ACC112 (cell line): ENCODE results near the gene CHCHD1.
"Not testable (repeated sequence)": the region's sequence is repeated elsewhere in the genome, so short reads cannot be mapped to it uniquely, and the experiment has no call there.

ENCODE experiments used
- H2AFZ ChIP-seq: fragments of 200-600 bp; sonication (generic); one replicate; pipeline ENCODE4 v1.6.0; 2017; ENCODE audit warnings: antibody characterized with exemption, low read length; ENCODE audit not compliant: unreplicated experiment
- H3K27ac ChIP-seq: fragments of 200-600 bp; sonication (generic); 2 replicates; pipeline ENCODE4 v1.5.1; 2014; ENCODE audit warnings: low read depth, mild to moderate bottlenecking, antibody characterized with exemption, low read length, moderate library complexity
- H3K27me3 ChIP-seq: fragments of 200-600 bp; sonication (generic); 2 replicates; pipeline ENCODE4 v1.6.1; 2014; ENCODE audit warnings: mild to moderate bottlenecking, antibody characterized with exemption, low read length, moderate library complexity, mixed read lengths; ENCODE audit not compliant: insufficient read depth
- H3K36me3 ChIP-seq: fragments of 200-600 bp; sonication (generic); 2 replicates; pipeline ENCODE4 v1.6.1; 2016; ENCODE audit warnings: mild to moderate bottlenecking, antibody characterized with exemption, low read length, moderate library complexity, mixed read lengths; ENCODE audit not compliant: insufficient read depth
- H3K4me1 ChIP-seq: fragments of 200-600 bp; sonication (generic); one replicate; pipeline ENCODE4 v1.6.1; 2016; ENCODE audit warnings: low read length, mixed read lengths; ENCODE audit not compliant: insufficient read depth, unreplicated experiment, control insufficient read depth
- H3K4me3 ChIP-seq: fragments of 200-600 bp; sonication (generic); 2 replicates; pipeline ENCODE4 v1.5.1; 2014; ENCODE audit warnings: mild to moderate bottlenecking, low read depth, low read length
- H3K79me2 ChIP-seq: fragments of 200-600 bp; sonication (generic); one replicate; pipeline ENCODE4 v1.6.0; 2016; ENCODE audit warnings: low read length; ENCODE audit not compliant: control insufficient read depth, unreplicated experiment, insufficient read depth

The CHCHD1 gene

GRCh38 chr10:73824146-73824725 lies 42.4 kb downstream of the CHCHD1 start:
- H3K79me2 ChIP-seq, result no peaks in the 10 kb centered on the region
- peaks cover 16% of the 10 kb centered on the region for H3K4me1 ChIP-seq
- no peak overlapping the region for H3K27ac ChIP-seq
- H3K4me3 ChIP-seq, result no peak overlapping the region
- H3K27me3 ChIP-seq, result no peaks in the 10 kb centered on the region
- H3K36me3 ChIP-seq, result no peaks in the 10 kb centered on the region
- H2AFZ ChIP-seq, result no peak overlapping the region

GRCh38 chr10:73827346-73828089 lies 45.7 kb downstream of the CHCHD1 start:
- H3K27me3 ChIP-seq, result no peaks in the 10 kb centered on the region
- no peaks in the 10 kb centered on the region for H3K79me2 ChIP-seq
- H3K36me3 ChIP-seq, result no peaks in the 10 kb centered on the region
- peaks cover 6% of the 10 kb centered on the region for H3K4me1 ChIP-seq
- no peak overlapping the region for H2AFZ ChIP-seq
- H3K4me3 ChIP-seq, result no peak overlapping the region
- no peak overlapping the region for H3K27ac ChIP-seq

GRCh38 chr10:73828161-73828560 lies 46.3 kb downstream of the CHCHD1 start:
- H3K27ac ChIP-seq, result no peak overlapping the region
- H3K36me3 ChIP-seq, result no peaks in the 10 kb centered on the region

GRCh38 chr10:73829090-73829489 lies 47.2 kb downstream of the CHCHD1 start:
- not testable (repeated sequence) for H3K27me3 ChIP-seq, H3K4me3 ChIP-seq, H3K36me3 ChIP-seq, H3K27ac ChIP-seq, H3K4me1 ChIP-seq, H3K79me2 ChIP-seq, H2AFZ ChIP-seq

More at GRCh38 chr10:73828161-73828560, 46.3 kb downstream of the CHCHD1 start:
- H3K27me3 ChIP-seq, result no peaks in the 10 kb centered on the region
- no peak overlapping the region for H2AFZ ChIP-seq
- H3K79me2 ChIP-seq, result no peaks in the 10 kb centered on the region
- peaks cover 6% of the 10 kb centered on the region for H3K4me1 ChIP-seq
- no peak overlapping the region for H3K4me3 ChIP-seq
